Endothelial cell of umbilical vein (primary cell): Measurements from ENCODE around the gene ALDH1A2. TPM values are rescaled to one million over a fixed set of nuclear protein-coding genes. Genes with fewer than 3 reads are reported as not detected.

Experiments used
- BruUV-seq: library from RNA; stranded (reverse); fragments of 400-500 nt; replicated peaks from 2 replicates; lab custom pipeline; 2021; lab: Mats Ljungman, UMichigan
- CTCF ChIA-PET: fragments of 300-600, 350-600 bp; sonication (Branson Sonifier 250); formaldehyde crosslinking; loops from one replicate; lab custom pipeline; 2021; ENCODE audit warnings: antibody characterized with exemption, inconsistent platforms; lab: Charles Lee
- POLR2A ChIA-PET: fragments of 300-600, 350-600 bp; sonication (Branson Sonifier 250); formaldehyde crosslinking; loops from one replicate; lab custom pipeline; 2021; ENCODE audit warnings: antibody characterized with exemption, inconsistent platforms; lab: Charles Lee
- DNase-seq: peaks from one replicate; pipeline ENCODE4 v3.0.0-alpha.2; 2011; ENCODE audit warnings: low read depth, low spot score
- FAIRE-seq: peaks from 2 replicates; lab custom pipeline; 2011; peaks lifted over from hg19 to GRCh38; lab: Jason Lieb, UNC
- H2AFZ ChIP-seq: 2 replicates; pipeline ENCODE4 v1.6.0; 2012; ENCODE audit warnings: low read depth, low read length, control low read depth, inconsistent platforms
- H3K27ac ChIP-seq: 2 replicates; pipeline ENCODE4 v1.5.1; 2011; ENCODE audit warnings: low read depth, mild to moderate bottlenecking, control low read depth, low read length, moderate library complexity; ENCODE audit not compliant: insufficient read depth
- H3K27me3 ChIP-seq, 2 experiments: 2 replicates each; pipeline versions ENCODE4 v1.6.0 to v1.6.1; 2011; ENCODE audit warnings: low read length in 2 of 2, mixed read lengths in 1 of 2; ENCODE audit not compliant: control insufficient read depth in 2 of 2, insufficient read depth in 2 of 2
- H3K36me3 ChIP-seq, 2 experiments: 2 replicates in 1 of 2; 3 replicates in 1 of 2; pipeline ENCODE4 v1.5.1; 2011; ENCODE audit warnings: low read length in 2 of 2, mild to moderate bottlenecking in 1 of 2, moderate library complexity in 1 of 2; ENCODE audit not compliant: control insufficient read depth in 2 of 2, insufficient read depth in 2 of 2; ENCODE audit errors: extremely low read depth in 1 of 2
- H3K4me1 ChIP-seq: 3 replicates; pipeline ENCODE4 v1.5.1; 2011; ENCODE audit warnings: mild to moderate bottlenecking, low read length; ENCODE audit not compliant: control insufficient read depth, insufficient read depth; ENCODE audit errors: extremely low read depth
- H3K4me2 ChIP-seq: 2 replicates; pipeline ENCODE4 v1.6.1; 2011; ENCODE audit warnings: low read length, control low read depth, mixed read lengths; ENCODE audit not compliant: insufficient read depth
- H3K4me3 ChIP-seq, 3 experiments: fragments of 200-600 bp in 1 of 3; sonication (generic), shearing (Covaris generic) in 1 of 3; replicated peaks in 1 of 3; 2 replicates each; pipeline ENCODE4 v1.5.1; 2011 to 2016; ENCODE audit warnings: control low read depth in 3 of 3, low read length in 3 of 3, mild to moderate bottlenecking in 2 of 3, inconsistent platforms in 1 of 3, low read depth in 1 of 3, moderate library complexity in 1 of 3; ENCODE audit not compliant: insufficient read depth in 1 of 3
- H3K79me2 ChIP-seq: 2 replicates; pipeline ENCODE4 v1.6.0; 2012; ENCODE audit warnings: low read length, inconsistent platforms; ENCODE audit not compliant: control insufficient read depth, insufficient read depth
- H3K9ac ChIP-seq: replicated peaks from 2 replicates; pipeline ENCODE3; 2011; ENCODE audit warnings: low read length, control low read depth; ENCODE audit not compliant: insufficient read depth; ENCODE audit errors: extremely low read depth
- H3K9me1 ChIP-seq: replicated peaks from 3 replicates; pipeline ENCODE4 v1.6.0; 2011; ENCODE audit warnings: mild to moderate bottlenecking, low read length; ENCODE audit not compliant: control insufficient read depth, insufficient read depth; ENCODE audit errors: extremely low read depth
- H3K9me3 ChIP-seq: replicated peaks from 2 replicates; pipeline ENCODE4 v1.5.1; 2012; ENCODE audit warnings: low read length, inconsistent platforms; ENCODE audit not compliant: control insufficient read depth, insufficient read depth
- H4K20me1 ChIP-seq: replicated peaks from 2 replicates; pipeline ENCODE3; 2011; ENCODE audit warnings: mild to moderate bottlenecking, low read length; ENCODE audit not compliant: control insufficient read depth, insufficient read depth; ENCODE audit errors: extremely low read depth
- EZH2 ChIP-seq: IDR thresholded peaks from 2 replicates; pipeline ENCODE4 v1.6.1; 2012; ENCODE audit warnings: borderline replicate concordance, low read depth, mild to moderate bottlenecking, moderate library complexity, low read length, inconsistent platforms; ENCODE audit not compliant: severe bottlenecking
- FOS ChIP-seq: IDR thresholded peaks from 2 replicates; pipeline ENCODE4 v1.6.1; 2011; ENCODE audit warnings: mild to moderate bottlenecking, low read length, moderate library complexity, borderline replicate concordance; ENCODE audit not compliant: insufficient read depth
- GATA2 ChIP-seq: IDR thresholded peaks from 2 replicates; pipeline ENCODE4 v1.7.0; 2011; ENCODE audit warnings: low read depth, mild to moderate bottlenecking, moderate library complexity, mixed read lengths, low read length; ENCODE audit not compliant: insufficient read length, insufficient read depth
- JUN ChIP-seq: IDR thresholded peaks from 2 replicates; pipeline ENCODE4 v1.6.1; 2011; ENCODE audit warnings: borderline replicate concordance, low read depth; ENCODE audit not compliant: insufficient read length, insufficient read depth
- MYC ChIP-seq: IDR thresholded peaks from one replicate; pipeline ENCODE4 v1.6.1; 2011; ENCODE audit warnings: mild to moderate bottlenecking, low read depth, low read length
- POLR2A ChIP-seq: IDR thresholded peaks from 2 replicates; pipeline ENCODE4 v1.6.1; 2012; ENCODE audit warnings: low read depth, mild to moderate bottlenecking, control low read depth, low read length
- POLR2AphosphoS5 ChIP-seq: IDR thresholded peaks from 2 replicates; pipeline ENCODE4 v1.6.1; 2012; ENCODE audit warnings: low read depth, mild to moderate bottlenecking, control low read depth, low read length, moderate library complexity; ENCODE audit not compliant: insufficient read depth
- dilution Hi-C: fragments of 300-500 bp; cut with MboI; formaldehyde crosslinking; loops from one replicate; pipeline ENCODE4 v1.15.0; 2019; ENCODE audit warnings: low sequenced_read_pairs; ENCODE audit not compliant: extremely low pct_ligation_motif_present
- intact Hi-C: fragments of 100-400 bp; cut with micrococcal nuclease; formaldehyde crosslinking; loops from one replicate; pipeline ENCODE4 v1.10.0; 2022
- polyA plus RNA-seq, 4 experiments: library from polyadenylated mRNA; depleted of rRNA in 3 of 4; stranded (reverse) in 3 of 4; unstranded in 1 of 4; fragments of >200 nt; gene quantifications; 2 replicates each; pipeline versions ENCODE4 v1.2.1 to v1.2.3, GENCODE V29; 2011 to 2012; ENCODE audit warnings: missing spikeins in 1 of 4
- total RNA-seq: library from RNA; stranded (reverse); gene quantifications from 2 replicates; pipeline ENCODE4 v1.2.3, GENCODE V29; 2021
- TF ChIP-seq, protein P1 (sequence below): IDR thresholded peaks from 2 replicates; pipeline ENCODE4 v1.6.1; 2011; ENCODE audit not compliant: insufficient read depth, insufficient read length
- TF ChIP-seq, protein P2 (sequence below), 2 donors: IDR thresholded peaks; 1 replicate in 1 of 2; 2 replicates in 1 of 2; pipeline ENCODE4 v1.5.1; 2011; ENCODE audit warnings: low read length in 2 of 2, mild to moderate bottlenecking in 2 of 2, moderate library complexity in 2 of 2, control low read depth in 1 of 2, inconsistent platforms in 1 of 2, low read depth in 1 of 2; ENCODE audit not compliant: insufficient read depth in 1 of 2; ENCODE audit errors: extremely low read depth in 1 of 2

ALDH1A2 gene
- total and polyA plus RNA-seq, 2 donors (not counting 3 experiments of a cell fraction or from before 2014, with no cell fraction given): 16.3 to 34.9 TPM

DNA sequence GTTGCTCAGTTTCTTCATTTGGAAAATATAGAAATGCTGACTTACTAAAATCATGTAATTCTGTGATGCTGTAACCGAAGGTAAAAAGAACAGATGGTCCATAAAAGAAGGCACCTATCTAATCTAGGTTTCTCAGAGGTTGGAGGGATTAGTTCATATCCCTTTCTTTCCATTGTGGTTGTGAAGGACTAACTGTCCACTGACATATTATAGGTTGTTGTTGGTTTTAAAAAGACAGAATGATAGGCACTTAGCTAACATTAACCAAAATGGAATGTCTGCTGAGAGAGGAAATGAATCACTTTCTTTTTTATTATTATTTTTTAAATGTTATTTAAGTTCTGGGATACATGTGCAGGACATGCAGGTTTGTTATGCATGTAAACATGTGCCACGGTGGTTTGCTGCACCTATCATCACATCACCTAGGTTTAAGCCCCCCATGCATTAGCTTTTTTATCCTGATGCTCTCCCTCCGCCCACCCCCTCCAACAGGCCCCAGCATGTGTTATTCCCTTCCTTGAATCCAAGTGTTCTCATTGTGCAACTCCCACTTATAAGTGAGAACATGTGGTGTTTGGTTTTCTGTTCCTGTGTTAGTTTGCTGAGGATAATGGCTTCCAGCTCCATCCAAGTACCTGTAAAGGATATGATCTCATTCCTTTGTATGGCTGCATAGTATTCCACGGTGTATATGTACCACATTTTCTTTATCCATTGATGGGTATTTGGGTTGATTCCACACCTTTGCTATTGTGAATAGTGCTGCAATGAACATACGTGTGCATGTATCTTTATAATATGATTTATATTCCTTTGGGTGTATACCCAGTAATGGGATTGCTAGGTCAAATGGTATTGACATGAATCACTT lies 45.8 kb downstream of the ALDH1A2 start:
- CTCF ChIA-PET: interaction anchor here (0.7 to 1.2 kb wide), 3 partner anchors 148 to 269 kb away, joined by 3 read pairs; no protein-coding TSS in a partner anchor
- intact Hi-C loops (no loop called here), dilution Hi-C loops (no loop called here)
- Histone ChIP-seq H2AFZ (peak overlapping the region; percentile 31), H3K36me3 (no peaks in the 10 kb centered on the region), H3K79me2 (no peaks in the 10 kb centered on the region), H3K4me2 (peak overlapping the region; percentile 83), H3K9me3 (no peaks in the 10 kb centered on the region), H3K4me1 (peaks cover 12% of the 10 kb centered on the region), H3K27me3 (no peaks in the 10 kb centered on the region), H3K9me1 (no peaks in the 10 kb centered on the region), H4K20me1 (no peaks in the 10 kb centered on the region), H3K27ac (peak overlapping the region; percentile 82), H3K4me3 (no peak overlapping the region), H3K9ac (peak overlapping the region; percentile 65)
- peak; percentile 67 for TF ChIP-seq FOS
- TF ChIP-seq POLR2AphosphoS5: peak; percentile 28
- TF ChIP-seq EZH2: no peak
- TF ChIP-seq, protein P1, sequence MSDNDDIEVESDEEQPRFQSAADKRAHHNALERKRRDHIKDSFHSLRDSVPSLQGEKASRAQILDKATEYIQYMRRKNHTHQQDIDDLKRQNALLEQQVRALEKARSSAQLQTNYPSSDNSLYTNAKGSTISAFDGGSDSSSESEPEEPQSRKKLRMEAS: no peak
- peak; percentile 68 for TF ChIP-seq JUN
- no peak for TF ChIP-seq MYC
- TF ChIP-seq GATA2: no peak
- TF ChIP-seq, protein P2, sequence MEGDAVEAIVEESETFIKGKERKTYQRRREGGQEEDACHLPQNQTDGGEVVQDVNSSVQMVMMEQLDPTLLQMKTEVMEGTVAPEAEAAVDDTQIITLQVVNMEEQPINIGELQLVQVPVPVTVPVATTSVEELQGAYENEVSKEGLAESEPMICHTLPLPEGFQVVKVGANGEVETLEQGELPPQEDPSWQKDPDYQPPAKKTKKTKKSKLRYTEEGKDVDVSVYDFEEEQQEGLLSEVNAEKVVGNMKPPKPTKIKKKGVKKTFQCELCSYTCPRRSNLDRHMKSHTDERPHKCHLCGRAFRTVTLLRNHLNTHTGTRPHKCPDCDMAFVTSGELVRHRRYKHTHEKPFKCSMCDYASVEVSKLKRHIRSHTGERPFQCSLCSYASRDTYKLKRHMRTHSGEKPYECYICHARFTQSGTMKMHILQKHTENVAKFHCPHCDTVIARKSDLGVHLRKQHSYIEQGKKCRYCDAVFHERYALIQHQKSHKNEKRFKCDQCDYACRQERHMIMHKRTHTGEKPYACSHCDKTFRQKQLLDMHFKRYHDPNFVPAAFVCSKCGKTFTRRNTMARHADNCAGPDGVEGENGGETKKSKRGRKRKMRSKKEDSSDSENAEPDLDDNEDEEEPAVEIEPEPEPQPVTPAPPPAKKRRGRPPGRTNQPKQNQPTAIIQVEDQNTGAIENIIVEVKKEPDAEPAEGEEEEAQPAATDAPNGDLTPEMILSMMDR (IDR thresholded peaks at IDR 0.05; ENCODE audit: extremely low read depth in 1 of 2, insufficient read depth in 1 of 2, low read depth in 1 of 2, low read length in 2 of 2): no peak
- TF ChIP-seq POLR2A: no peak
- POLR2A ChIA-PET: no interaction called here
- BruUV-seq: no TSS peak
- peak; percentile 55 for FAIRE-seq
- peak; percentile 81 for DNase-seq
